ENCODE measurements around the gene PRMT5.
"Not testable (repeated sequence)": the region's sequence is repeated elsewhere in the genome, so short reads cannot be mapped to it uniquely, and the experiment has no call there.

The PRMT5 gene

GRCh38 chr14:22929104-22929960 is at the start of gene PRMT5:
Gene PRMT5 (minus strand): TSS chr14:22929376. CDS start chr14:22929361, 15 bp downstream.
- peak; percentile 99 for DNase-seq

- no peak for DNase-seq
Observed at GRCh38 chr14:22978487-22978837, 49.3 kb upstream of the PRMT5 start.

- no peak for DNase-seq
Observed at GRCh38 chr14:22977684-22978486, 48.7 kb upstream of the PRMT5 start.

GRCh38 chr14:22977434-22977683 is 48.2 kb upstream of the PRMT5 start:
- DNase-seq, result no peak

- no peak for DNase-seq
Observed at GRCh38 chr14:22976620-22977433, 47.7 kb upstream of the PRMT5 start.

GRCh38 chr14:22974530-22975313 is 45.5 kb upstream of the PRMT5 start:
- DNase-seq, result no peak

- DNase-seq, result peak; percentile 36 to 50
Observed at GRCh38 chr14:22973217-22974032, 44.2 kb upstream of the PRMT5 start.

- no peak for DNase-seq
Observed at GRCh38 chr14:22972313-22972930, 43.2 kb upstream of the PRMT5 start.

GRCh38 chr14:22971152-22971551 is 42.0 kb upstream of the PRMT5 start:
- DNase-seq, result no peak

- DNase-seq, result no peak
Observed at GRCh38 chr14:22966783-22967269, 37.6 kb upstream of the PRMT5 start.

- not testable (repeated sequence) for DNase-seq
Observed at GRCh38 chr14:22965916-22966782, 37.0 kb upstream of the PRMT5 start.

GRCh38 chr14:22962061-22962676 is 33.0 kb upstream of the PRMT5 start:
- no peak for DNase-seq

GRCh38 chr14:22955702-22956569 is 26.8 kb upstream of the PRMT5 start:
- DNase-seq, result no peak

GRCh38 chr14:22952418-22952817 is 23.2 kb upstream of the PRMT5 start:
- no peak for DNase-seq

- peak in 1 of 2 donors; percentile 39 for DNase-seq
Observed at GRCh38 chr14:22951795-22952194, 22.6 kb upstream of the PRMT5 start.

- no peak for DNase-seq
Observed at GRCh38 chr14:22945642-22946041, 16.5 kb upstream of the PRMT5 start.

GRCh38 chr14:22939684-22940083 is 10.5 kb upstream of the PRMT5 start:
- no peak for DNase-seq

- no peak for DNase-seq
Observed at GRCh38 chr14:22935156-22935555, 6.0 kb upstream of the PRMT5 start.

GRCh38 chr14:22932146-22932545 is 3.0 kb upstream of the PRMT5 start:
- DNase-seq, result no peak

All from CD4-positive, alpha-beta T cell treated with Interleukin-1 beta for 1 hour (primary cell).